NCI-H774 (cell line): ENCODE data around the gene FGF19.

Source experiments
- DNase-seq: peaks from one replicate; lab custom pipeline; 2025; lab: John Stamatoyannopoulos, UW

Gene FGF19

GRCh38 chr11:69671734-69672465, 31.9 kb downstream of the FGF19 start:
- no peak for DNase-seq

- DNase-seq = peak; percentile 71
Observed at GRCh38 chr11:69670158-69670845, 33.5 kb downstream of the FGF19 start.

GRCh38 chr11:69669486-69669885, 34.3 kb downstream of the FGF19 start:
- DNase-seq = no peak

- peak; percentile 15 for DNase-seq
Observed at GRCh38 chr11:69667619-69668604, 35.9 kb downstream of the FGF19 start.

GRCh38 chr11:69666752-69667536, 36.9 kb downstream of the FGF19 start:
- DNase-seq = no peak

- DNase-seq = no peak
Observed at GRCh38 chr11:69666261-69666660, 37.6 kb downstream of the FGF19 start.

- no peak for DNase-seq
Observed at GRCh38 chr11:69665669-69666068, 38.2 kb downstream of the FGF19 start.

GRCh38 chr11:69664901-69665300, 38.9 kb downstream of the FGF19 start:
- no peak for DNase-seq

GRCh38 chr11:69664103-69664775, 39.6 kb downstream of the FGF19 start:
- no peak for DNase-seq

GRCh38 chr11:69663326-69663725, 40.5 kb downstream of the FGF19 start:
- no peak for DNase-seq

- no peak for DNase-seq
Observed at GRCh38 chr11:69662806-69663205, 41.0 kb downstream of the FGF19 start.

- DNase-seq = no peak
Observed at GRCh38 chr11:69662021-69662698, 41.7 kb downstream of the FGF19 start.

- no peak for DNase-seq
Observed at GRCh38 chr11:69661413-69661715, 42.5 kb downstream of the FGF19 start.

GRCh38 chr11:69660001-69660500, 43.8 kb downstream of the FGF19 start:
- DNase-seq = no peak

- no peak for DNase-seq
Observed at GRCh38 chr11:69659591-69659990, 44.2 kb downstream of the FGF19 start.

- DNase-seq = no peak
Observed at GRCh38 chr11:69658626-69659450, 45.0 kb downstream of the FGF19 start.

GRCh38 chr11:69657911-69658625, 45.8 kb downstream of the FGF19 start:
- DNase-seq = no peak

GRCh38 chr11:69657456-69657910, 46.3 kb downstream of the FGF19 start:
- no peak for DNase-seq
